Measurements from ENCODE around the gene TCTN3.
"Not testable (repeated sequence)": the region's sequence is repeated elsewhere in the genome, so short reads cannot be mapped to it uniquely, and the experiment has no call there.

TCTN3 gene

DNA sequence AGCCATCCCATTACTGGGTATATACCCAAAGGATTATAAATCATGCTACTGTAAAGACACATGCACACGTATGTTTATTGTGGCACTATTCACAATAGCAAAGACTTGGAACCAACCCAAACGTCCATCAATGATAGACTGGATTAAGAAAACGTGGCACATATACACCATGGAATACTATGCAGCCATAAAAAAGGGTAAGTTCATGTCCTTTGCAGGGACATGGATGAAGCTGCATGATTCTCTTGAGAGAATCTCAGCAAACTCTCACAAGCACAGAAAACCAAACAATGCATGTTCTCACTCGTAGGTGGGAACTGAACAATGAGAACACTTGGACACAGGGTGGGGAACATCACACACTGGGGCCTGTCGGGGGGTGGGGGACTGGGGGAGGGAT, 73.3 kb downstream of the TCTN3 start:
- not testable (repeated sequence) for DNase-seq

DNA sequence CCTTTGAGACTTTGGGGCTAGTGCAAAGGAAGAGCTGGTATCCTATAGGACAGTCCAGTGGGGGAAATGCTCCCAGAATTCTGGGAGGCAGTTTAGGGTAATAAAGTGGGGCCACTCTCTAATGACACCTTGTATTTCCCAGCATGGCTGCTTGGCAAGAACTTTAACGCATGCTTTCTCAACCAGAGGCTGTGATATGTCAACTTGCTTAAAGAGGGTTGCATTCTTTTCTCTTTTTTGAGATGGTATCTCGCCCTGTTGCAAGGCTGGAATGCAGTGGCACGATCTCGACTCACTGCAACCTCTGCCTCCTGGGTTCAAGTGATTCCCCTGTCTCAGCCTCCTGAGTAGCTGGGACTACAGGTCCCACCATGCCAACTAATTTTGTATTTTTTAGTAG, 75.6 kb downstream of the TCTN3 start:
- no peak for DNase-seq

DNA sequence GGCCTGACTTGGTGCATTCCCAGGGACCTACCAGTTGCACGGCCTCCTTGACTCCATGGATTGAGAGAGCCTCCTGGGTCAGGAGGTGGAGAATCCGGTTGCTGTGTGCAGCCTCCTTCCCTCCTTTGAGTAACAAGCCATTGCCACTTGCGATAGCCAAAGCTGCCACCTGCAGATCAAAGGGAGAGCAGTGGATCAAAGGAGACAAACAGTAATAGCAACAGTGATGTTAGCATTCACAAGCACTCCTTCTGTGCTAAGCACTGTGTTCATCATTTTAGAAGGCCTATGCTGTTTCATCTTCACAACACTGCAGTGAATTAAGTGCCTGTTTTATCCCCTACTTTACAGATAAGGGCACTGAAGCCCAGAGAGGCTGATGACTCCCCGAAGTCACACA, 77.3 kb downstream of the TCTN3 start:
- DNase-seq = no peak
